ENCODE data around the gene SEC14L2. TPM values are rescaled to one million over a fixed set of nuclear protein-coding genes. Genes with fewer than 3 reads are reported as not detected.

Gene SEC14L2
- total RNA-seq, 1 experiment from 2014 or later = 8.2 TPM

DNA sequence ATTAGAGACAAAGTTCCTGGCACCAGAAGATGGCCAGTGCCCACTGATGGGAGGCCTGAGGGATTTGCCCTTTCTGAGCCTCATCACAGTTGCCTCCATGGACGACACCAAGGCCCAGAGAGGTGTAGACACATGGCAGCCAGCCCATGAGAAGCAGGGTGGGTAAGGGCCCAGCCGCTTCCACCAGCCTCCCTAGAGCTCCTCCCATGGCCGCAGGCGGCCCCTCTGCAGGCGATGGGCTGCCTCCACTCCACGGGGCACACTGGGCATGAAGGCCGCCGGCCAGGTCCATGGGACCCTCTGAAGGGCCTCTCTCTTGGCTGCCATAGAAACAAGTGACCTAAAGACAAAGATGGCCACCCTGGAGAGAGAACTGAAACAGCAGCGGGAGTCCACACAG lies 25.5 kb upstream of the SEC14L2 start:
- H3K27ac Mint-ChIP-seq = no peak overlapping the region
- no peaks in the 10 kb centered on the region for H3K9me3 Mint-ChIP-seq
- Histone ChIP-seq H4K91ac (ENCODE audit: insufficient read length, low read depth, low read length) (no peak overlapping the region), H4K20me1 (ENCODE audit: control insufficient read depth, insufficient read depth, insufficient read length) (no peaks in the 10 kb centered on the region), H2BK5ac (ENCODE audit: insufficient read length, low read length) (no peak overlapping the region), H2AFZ (ENCODE audit: low read length) (no peak overlapping the region), H3K4me1 (ENCODE audit: insufficient read depth, low read length) (no peaks in the 10 kb centered on the region), H2BK12ac (ENCODE audit: insufficient read length, low read depth, low read length) (no peak overlapping the region), H3K4me2 (ENCODE audit: insufficient read depth, insufficient read length, low read length) (no peak overlapping the region), H3K23me2 (ENCODE audit: insufficient read length, low read depth, low read length, poor library complexity, severe bottlenecking) (no peaks in the 10 kb centered on the region), H3K27ac (ENCODE audit: insufficient read length, low read depth, low read length) (no peak overlapping the region), H3K79me2 (ENCODE audit: insufficient read depth, low read length) (no peaks in the 10 kb centered on the region), H3K9ac (ENCODE audit: extremely low read depth, insufficient read length, low read length) (no peak overlapping the region), H4K8ac (replicated peaks; ENCODE audit: insufficient read length, low read depth, low read length) (no peak overlapping the region), H3K18ac (ENCODE audit: insufficient read length, low read depth, low read length) (no peak overlapping the region), H3K79me1 (ENCODE audit: insufficient read depth, low read depth, low read length, poor library complexity, severe bottlenecking) (no peaks in the 10 kb centered on the region), H2AK5ac (ENCODE audit: insufficient read length, low read length) (no peak overlapping the region), H3K4ac (ENCODE audit: low read depth, low read length) (no peak overlapping the region), H2BK120ac (ENCODE audit: low read depth, low read length, poor library complexity, severe bottlenecking) (no peak overlapping the region), H3K27me3 (ENCODE audit: insufficient read depth, low read length) (no peaks in the 10 kb centered on the region), H3T11ph (ENCODE audit: low read length) (no peak overlapping the region), H4K5ac (ENCODE audit: insufficient read length, low read depth, low read length) (no peak overlapping the region), H3K14ac (ENCODE audit: insufficient read depth, low read length) (no peak overlapping the region), H2BK20ac (ENCODE audit: low read depth, low read length, poor library complexity, severe bottlenecking) (no peak overlapping the region), H2BK15ac (ENCODE audit: low read depth, low read length) (no peak overlapping the region), H3K23ac (ENCODE audit: insufficient read length, low read depth, low read length) (no peak overlapping the region), H3K9me3 (ENCODE audit: control insufficient read depth, low read depth, low read length) (no peaks in the 10 kb centered on the region), H3K56ac (ENCODE audit: insufficient read length, low read depth, low read length) (no peak overlapping the region)
- H3K4me3 Mint-ChIP-seq = no peak overlapping the region
- no peaks in the 10 kb centered on the region; the same call in none of the 2 replicates for H3K27me3 Mint-ChIP-seq (ENCODE audit: low read depth)
- DNase-seq = no peak
- TF ChIP-seq, protein P1, sequence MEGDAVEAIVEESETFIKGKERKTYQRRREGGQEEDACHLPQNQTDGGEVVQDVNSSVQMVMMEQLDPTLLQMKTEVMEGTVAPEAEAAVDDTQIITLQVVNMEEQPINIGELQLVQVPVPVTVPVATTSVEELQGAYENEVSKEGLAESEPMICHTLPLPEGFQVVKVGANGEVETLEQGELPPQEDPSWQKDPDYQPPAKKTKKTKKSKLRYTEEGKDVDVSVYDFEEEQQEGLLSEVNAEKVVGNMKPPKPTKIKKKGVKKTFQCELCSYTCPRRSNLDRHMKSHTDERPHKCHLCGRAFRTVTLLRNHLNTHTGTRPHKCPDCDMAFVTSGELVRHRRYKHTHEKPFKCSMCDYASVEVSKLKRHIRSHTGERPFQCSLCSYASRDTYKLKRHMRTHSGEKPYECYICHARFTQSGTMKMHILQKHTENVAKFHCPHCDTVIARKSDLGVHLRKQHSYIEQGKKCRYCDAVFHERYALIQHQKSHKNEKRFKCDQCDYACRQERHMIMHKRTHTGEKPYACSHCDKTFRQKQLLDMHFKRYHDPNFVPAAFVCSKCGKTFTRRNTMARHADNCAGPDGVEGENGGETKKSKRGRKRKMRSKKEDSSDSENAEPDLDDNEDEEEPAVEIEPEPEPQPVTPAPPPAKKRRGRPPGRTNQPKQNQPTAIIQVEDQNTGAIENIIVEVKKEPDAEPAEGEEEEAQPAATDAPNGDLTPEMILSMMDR (conservative IDR thresholded peaks at IDR 0.05) = no peak
- peaks cover 6% of the 10 kb centered on the region in 2 experiments; a peak in 1 of 4 replicates for H3K4me1 Mint-ChIP-seq
- WGBS (ENCODE audit: extremely low coverage, insufficient read length, low lambda C conversion rate) = no CpG with 5 or more reads among the region's 9 CpGs
- peaks cover 3 to 9% (median 7%) of the 10 kb centered on the region in 3 experiments; a peak in 4 of 7 replicates for H3K36me3 Mint-ChIP-seq (ENCODE audit: insufficient read depth in 1 of 3, low read depth in 3 of 3)
